ENCODE measurements around the gene SLC35B2. TPM values are rescaled to one million over a fixed set of nuclear protein-coding genes. Genes with fewer than 3 reads are reported as not detected.
A peak's percentile ranks its signal among the peaks of the same experiment; 100 is the strongest.

Gene SLC35B2
- total RNA-seq, 1 donor: 60.8 TPM

DNA sequence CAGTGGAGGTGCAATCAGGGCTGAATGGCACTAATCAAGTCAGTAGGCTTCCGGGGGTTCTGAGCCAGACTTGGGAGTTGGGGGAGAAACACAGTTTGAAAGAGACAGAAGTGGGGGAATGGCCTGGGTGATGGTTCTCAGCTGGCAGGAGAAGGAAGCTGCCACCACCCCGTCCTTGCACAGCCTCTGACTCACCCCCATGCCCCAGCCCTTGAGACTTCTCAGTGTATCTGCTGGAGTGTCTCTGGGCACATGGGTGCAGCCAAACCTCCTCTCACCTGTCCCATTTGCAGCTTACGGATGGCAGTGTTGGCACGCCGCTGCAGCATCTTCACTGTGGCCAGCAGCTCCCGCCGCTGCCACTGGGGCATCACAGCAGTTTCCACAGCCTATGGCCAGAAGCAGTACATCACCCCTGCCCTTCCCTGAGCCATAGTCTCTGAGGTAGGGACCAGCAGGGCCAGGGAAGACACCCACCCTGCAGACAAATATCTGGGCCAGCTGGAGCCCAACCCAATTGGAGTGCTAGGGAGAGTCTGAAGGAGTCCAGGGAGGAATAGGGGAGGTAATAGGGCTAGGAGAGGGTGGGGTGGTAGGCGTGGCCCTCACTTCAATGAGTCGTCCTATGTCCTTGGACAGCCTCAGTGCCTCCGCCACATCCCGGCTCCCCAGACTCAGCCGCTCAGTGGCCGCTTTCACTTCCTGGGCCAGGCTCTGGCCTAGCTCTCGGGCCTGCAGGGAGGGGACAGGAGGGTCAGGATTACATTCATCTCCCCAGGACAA, 44.6 kb upstream of the SLC35B2 start:
- no peak for DNase-seq (ENCODE audit: low read depth)
- no peak overlapping the region for H3K4me3 ChIP-seq (ENCODE audit: low read depth, low read length)
- TF ChIP-seq, protein P1, sequence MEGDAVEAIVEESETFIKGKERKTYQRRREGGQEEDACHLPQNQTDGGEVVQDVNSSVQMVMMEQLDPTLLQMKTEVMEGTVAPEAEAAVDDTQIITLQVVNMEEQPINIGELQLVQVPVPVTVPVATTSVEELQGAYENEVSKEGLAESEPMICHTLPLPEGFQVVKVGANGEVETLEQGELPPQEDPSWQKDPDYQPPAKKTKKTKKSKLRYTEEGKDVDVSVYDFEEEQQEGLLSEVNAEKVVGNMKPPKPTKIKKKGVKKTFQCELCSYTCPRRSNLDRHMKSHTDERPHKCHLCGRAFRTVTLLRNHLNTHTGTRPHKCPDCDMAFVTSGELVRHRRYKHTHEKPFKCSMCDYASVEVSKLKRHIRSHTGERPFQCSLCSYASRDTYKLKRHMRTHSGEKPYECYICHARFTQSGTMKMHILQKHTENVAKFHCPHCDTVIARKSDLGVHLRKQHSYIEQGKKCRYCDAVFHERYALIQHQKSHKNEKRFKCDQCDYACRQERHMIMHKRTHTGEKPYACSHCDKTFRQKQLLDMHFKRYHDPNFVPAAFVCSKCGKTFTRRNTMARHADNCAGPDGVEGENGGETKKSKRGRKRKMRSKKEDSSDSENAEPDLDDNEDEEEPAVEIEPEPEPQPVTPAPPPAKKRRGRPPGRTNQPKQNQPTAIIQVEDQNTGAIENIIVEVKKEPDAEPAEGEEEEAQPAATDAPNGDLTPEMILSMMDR (IDR thresholded peaks at IDR 0.05; ENCODE audit: insufficient read depth, low read length): no peak

DNA sequence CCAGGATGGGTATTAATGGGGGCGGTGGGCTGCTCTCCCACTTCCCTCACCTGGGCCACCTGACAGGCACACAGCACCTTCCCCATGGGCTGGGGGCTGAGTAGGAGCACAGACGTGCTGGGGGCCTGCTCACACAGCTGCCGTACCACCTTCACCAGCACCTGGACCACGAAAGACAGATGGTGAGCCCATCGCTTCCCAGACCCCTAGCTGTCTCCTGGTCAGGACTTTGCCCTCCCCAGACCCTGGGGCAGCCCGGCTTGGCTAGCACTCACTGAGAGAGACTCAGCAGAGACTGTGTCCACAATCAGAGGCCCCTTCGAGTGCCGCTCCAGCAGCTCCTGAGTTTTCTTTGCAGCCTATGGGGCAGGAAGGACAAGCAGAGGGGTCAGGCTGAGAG, 43.8 kb upstream of the SLC35B2 start:
- H3K4me3 ChIP-seq (ENCODE audit: low read depth, low read length): no peak overlapping the region
- TF ChIP-seq, protein P1 (IDR thresholded peaks at IDR 0.05; ENCODE audit: insufficient read depth, low read length): no peak
- no peak for DNase-seq (ENCODE audit: low read depth)

DNA sequence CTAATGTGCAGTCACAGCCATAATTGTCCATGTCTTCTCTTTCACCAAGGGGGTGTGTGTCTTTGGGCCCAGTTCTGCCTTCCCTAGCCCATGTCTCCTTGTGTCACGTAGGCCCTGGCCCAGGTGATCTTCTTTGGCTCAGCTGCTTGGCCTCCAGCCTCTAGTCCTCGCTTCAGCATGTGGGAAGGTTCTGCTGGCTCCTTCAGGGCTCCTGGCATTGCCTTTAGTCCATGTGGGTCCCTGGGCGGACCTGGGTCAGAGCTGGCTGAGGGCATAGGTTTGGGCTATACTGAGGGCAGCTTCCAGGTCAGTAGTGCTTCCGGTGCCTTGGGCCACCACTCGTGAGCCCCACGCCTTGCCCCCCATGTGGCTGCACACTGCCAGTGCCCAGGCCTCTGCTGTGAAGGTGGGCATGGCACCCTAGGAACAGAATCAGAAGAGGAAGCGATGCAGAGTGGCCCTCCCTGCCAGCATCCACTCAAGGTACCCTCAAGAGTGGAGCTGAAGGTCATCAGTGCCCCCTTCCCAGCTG, 43.0 kb upstream of the SLC35B2 start:
- no peak overlapping the region for H3K4me3 ChIP-seq (ENCODE audit: low read depth, low read length)
- TF ChIP-seq, protein P1 (IDR thresholded peaks at IDR 0.05; ENCODE audit: insufficient read depth, low read length): no peak
- DNase-seq (ENCODE audit: low read depth): no peak

DNA sequence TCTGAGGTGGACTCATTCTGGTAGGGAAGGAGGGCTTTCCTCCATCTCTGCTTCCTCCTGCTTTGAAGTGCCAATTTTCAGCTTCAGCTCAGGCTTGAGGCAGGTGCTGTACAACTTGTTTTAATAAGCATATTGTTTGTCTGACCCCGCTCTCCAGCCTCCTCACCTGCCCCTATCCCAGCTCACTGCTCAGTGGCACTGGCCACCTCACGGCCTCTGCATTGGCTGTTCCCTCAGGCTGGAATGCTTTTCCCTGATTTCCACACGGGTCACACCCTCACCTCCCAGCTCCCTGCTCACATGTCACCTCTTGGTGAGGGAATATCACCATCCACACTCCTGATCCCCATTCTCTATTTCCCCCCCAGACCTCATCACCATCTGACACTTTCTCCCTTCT, 41.5 kb upstream of the SLC35B2 start:
- H3K4me3 ChIP-seq (ENCODE audit: low read depth, low read length): no peak overlapping the region
- no peak for DNase-seq (ENCODE audit: low read depth)
- TF ChIP-seq, protein P1 (IDR thresholded peaks at IDR 0.05; ENCODE audit: insufficient read depth, low read length): no peak

DNA sequence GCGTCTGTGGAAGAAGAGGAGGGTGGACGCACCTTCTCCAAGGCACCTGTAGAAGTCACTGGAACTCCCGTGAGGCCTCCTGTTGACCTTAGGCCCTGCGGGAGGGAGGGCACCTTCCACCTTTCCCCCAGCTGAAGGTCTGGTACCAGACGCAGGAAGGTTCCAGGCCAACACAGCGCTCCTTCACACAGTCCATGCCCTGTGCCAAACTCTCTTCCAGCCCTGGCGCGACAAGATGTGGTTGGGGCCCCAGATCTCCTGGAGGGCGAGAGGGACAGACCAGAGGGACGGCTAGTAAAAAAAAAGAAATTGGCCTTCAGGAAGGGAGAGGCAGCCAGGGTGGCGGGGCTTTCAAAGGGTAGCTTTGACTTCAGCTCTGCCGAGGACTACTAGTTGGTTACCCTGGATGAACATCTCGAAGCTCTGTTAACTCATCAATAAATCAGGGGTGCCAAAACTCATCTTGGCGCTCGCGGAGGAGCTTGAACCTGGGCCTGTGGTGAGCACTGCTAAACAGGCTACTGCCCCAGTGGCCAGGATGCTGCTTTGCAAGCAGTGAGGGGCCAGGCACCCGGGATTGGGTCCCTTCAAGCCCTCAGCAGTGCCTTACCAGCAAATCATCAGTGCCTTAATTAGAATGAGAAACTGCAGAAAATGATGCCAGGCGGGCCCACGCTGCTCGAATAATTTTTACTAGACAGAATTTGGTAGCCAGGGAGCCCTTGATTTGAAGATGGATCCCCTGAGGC, 40.9 kb upstream of the SLC35B2 start:
- DNase-seq (ENCODE audit: low read depth): no peak
- TF ChIP-seq, protein P1 (IDR thresholded peaks at IDR 0.05; ENCODE audit: insufficient read depth, low read length): no peak
- H3K4me3 ChIP-seq (ENCODE audit: low read depth, low read length): no peak overlapping the region

DNA sequence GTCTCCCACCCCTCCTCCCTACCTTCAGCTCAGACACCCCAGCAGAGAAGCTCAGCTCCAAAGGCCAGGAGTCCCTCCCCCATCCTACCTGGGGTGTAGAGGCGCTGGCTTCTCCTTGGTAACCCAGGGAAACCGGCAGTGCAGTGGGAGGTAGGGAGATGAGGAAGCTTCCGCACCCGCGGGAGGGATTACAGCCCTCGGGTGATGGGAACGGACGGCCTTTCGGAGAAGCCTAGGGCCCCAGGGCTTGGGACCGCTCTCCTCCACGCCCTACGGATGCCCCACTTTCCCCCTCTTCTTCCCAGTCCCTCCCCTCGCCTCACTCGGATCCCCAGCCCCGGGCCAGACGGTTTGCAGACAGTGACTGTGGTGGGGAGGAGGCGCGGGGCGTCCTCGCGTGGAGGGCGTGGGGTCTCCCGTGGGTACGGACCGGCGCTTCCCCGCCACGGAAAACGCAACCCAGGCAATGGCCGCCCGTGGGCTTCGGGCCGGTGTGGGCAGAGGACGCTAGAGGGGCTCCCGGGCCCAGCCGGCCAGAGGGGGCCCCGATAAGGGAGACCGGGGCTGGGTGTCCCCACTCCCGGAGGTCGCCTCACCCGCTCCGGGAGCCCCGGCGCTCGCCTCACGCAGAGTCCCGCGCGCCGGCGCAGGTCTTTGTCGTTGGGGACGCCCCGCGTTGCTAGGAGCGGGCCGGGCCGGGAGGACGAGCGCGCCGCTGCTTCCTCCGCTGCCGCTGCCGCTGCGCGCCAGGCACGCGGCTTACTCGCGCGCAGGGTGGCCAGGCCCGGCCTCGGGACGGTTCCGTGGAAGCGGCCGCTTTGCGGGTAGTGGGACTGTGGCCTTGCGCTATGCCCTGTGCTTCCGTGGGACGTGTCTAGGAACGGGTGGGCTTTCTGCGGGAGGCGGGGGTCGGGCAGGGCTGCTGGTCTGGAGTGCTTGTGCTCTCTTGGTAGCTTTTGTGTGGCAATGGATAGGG, 40.0 kb upstream of the SLC35B2 start:
- peak; percentile 7 for DNase-seq (ENCODE audit: low read depth)
- TF ChIP-seq, protein P1 (IDR thresholded peaks at IDR 0.05; ENCODE audit: insufficient read depth, low read length): no peak

More for the DNA sequence above, 40.0 kb upstream of the SLC35B2 start:
- peak overlapping the region; percentile 50 for H3K4me3 ChIP-seq (ENCODE audit: low read depth, low read length)

Measured in fibroblast of the aortic adventitia (primary cell).